Placental pericyte (primary cell): ENCODE measurements around the gene IGSF6. TPM values are rescaled to one million over a fixed set of nuclear protein-coding genes. Genes with fewer than 3 reads are reported as not detected.

ENCODE experiments used
- small RNA-seq: library from RNA; depleted of rRNA; stranded (forward); fragments of <200 nt; gene quantifications from one replicate; pipeline ENCODE3, GENCODE V24; 2012; ENCODE audit warnings: low replicate concordance
- total RNA-seq: library from RNA; depleted of rRNA; stranded (reverse); fragments of >200 nt; gene quantifications from 2 replicates; pipeline ENCODE4 v1.2.3, GENCODE V29; 2012

IGSF6 gene, protein sequence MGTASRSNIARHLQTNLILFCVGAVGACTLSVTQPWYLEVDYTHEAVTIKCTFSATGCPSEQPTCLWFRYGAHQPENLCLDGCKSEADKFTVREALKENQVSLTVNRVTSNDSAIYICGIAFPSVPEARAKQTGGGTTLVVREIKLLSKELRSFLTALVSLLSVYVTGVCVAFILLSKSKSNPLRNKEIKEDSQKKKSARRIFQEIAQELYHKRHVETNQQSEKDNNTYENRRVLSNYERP
- under 0.01 TPM in 2 replicates for total RNA-seq

GRCh38 chr16:21652453-21652852 lies at the start of gene IGSF6:
Gene IGSF6, minus strand, starts transcription at chr16:21652608. Its CDS starts 10 bp downstream, at chr16:21652598.

DNA sequence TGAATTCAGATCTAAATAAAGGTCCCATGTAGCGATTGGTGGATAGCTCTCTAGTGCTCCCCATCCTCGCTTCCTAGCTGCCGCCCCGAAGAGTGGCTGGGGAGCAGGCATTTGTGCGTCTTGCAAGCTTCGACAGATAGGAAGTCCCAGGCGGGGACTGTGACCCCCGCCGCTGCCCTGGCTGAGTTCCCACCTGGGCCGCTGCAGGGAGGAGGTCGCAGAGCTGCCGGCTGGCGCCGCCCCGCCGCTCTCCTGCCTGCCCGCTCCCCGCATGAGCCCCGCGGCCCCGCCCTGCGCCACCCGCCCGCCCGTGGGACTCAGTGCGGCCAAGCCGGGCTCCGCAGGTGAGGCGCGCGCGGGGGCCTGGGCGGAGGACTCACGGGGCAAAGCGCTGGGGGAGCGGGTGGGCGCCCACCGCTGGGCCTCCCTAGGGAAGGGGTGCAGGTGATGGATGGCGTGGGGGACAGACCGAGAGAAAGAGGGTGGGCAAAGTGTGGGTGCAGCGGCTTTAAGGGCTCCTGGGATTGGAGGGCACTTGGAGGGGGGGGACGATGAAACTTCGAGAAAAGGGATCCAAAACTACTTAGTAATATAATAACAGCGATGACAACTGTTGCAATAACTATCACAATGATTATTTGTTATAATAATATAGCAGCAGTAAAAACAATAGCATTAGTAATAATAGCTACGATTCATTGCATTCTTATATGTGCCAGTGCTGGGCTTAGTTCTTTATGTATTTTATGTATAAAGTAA lies 11.7 kb upstream of the IGSF6 start, which contains the start of gene OTOA:
TSS of gene OTOA (plus strand) at position 80 of the 759 bp plus-strand sequence. CDS start 14,547 bp downstream, outside the sequence.

DNA sequence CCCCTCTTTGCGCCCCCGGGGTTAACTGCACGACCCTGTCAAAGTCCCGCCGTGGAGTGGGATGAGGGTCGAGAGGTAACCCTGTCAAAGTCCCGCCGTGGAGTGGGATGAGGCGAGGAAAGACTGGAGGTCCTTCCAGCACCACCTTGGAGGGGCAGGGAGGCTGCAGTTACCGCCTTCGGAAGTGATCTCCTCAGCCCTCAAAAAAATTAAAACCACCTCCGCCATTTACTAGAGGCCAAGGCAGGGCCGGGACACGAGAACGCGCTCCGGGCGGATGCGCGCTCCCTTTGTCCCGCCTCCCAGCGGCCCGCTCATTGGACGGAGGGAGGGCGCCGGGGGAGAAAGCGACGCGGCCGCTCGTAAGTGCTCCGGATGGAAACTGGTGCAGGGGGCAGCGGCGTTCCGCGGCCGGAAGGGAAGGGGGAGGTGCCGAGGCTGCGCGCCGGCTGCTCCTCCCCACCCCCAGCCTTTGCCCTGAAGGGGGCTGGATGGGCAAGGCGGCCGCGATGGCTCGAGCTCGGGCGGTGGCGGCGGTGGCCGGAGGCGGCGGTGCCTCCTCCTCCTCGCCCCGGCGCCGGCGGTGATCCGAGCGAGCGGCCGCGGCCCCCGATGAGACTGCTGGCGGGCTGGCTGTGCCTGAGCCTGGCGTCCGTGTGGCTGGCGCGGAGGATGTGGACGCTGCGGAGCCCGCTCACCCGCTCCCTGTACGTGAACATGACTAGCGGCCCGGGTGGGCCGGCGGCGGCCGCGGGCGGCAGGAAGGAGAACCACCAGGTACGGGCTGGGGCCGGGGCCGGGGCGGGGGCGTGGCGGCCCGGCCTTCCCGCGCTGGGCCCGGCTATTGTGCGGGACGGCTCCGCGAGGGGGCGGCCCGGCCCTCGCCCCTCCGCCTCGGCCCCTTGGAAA lies 53.0 kb downstream of the IGSF6 start, which contains the start of gene METTL9:
TSS of gene METTL9 (plus strand) at position 456 of the 909 bp plus-strand sequence. CDS start at position 613, 157 bp downstream.

Small RNA genes lying within 50 kb of the gene (small RNA-seq; reads per million reads assigned to genes)
- gene RNU6-1005P (2.3 reads per million, percentile 72 among the genes with 10 or more reads in this experiment), gene RNU6-196P (not detected)

Other genes with a start within 250 kb of the IGSF6 start
- 176 and 177 TPM in 2 replicates for gene METTL9, start 53.0 kb downstream of the IGSF6 start, total RNA-seq
- not detected in 2 replicates for gene OTOA, start 11.4 kb upstream of the IGSF6 start, total RNA-seq
- gene NPIPB4, start 205.1 kb upstream of the IGSF6 start, total RNA-seq, result 22.1 and 42.9 TPM in 2 replicates